ENCODE results near the gene NOSTRIN.
"Not testable (repeated sequence)": the region's sequence is repeated elsewhere in the genome, so short reads cannot be mapped to it uniquely, and the experiment has no call there.

NOSTRIN gene

GRCh38 chr2:168801961-168802858 is at the start of gene NOSTRIN:
Gene NOSTRIN (plus strand): TSS chr2:168802637. CDS start chr2:168802647, 10 bp downstream.
- DNase-seq: no peak
- in situ Hi-C loops (cut with HindIII; ENCODE audit: low pct_ligation_motif_present, low pct_unique_long_range_greater_than_20kb, low sequenced_read_pairs): no loop called here

- in situ Hi-C loops (cut with HindIII; ENCODE audit: low pct_ligation_motif_present, low pct_unique_long_range_greater_than_20kb, low sequenced_read_pairs): loop anchor here (25.0 kb wide), 1 partner anchor 158 kb away; the partner anchor contains the start of gene G6PC2
- DNase-seq: no peak
Observed at GRCh38 chr2:168753765-168754329, 48.6 kb upstream of the NOSTRIN start.

GRCh38 chr2:168757223-168757622 is 45.2 kb upstream of the NOSTRIN start:
- in situ Hi-C loops (cut with HindIII; ENCODE audit: low pct_ligation_motif_present, low pct_unique_long_range_greater_than_20kb, low sequenced_read_pairs): loop anchor here (25.0 kb wide), 1 partner anchor 155 kb away; the partner anchor contains the start of gene G6PC2
- DNase-seq: no peak

- in situ Hi-C loops (cut with HindIII; ENCODE audit: low pct_ligation_motif_present, low pct_unique_long_range_greater_than_20kb, low sequenced_read_pairs): loop anchor here (25.0 kb wide), 1 partner anchor 153 kb away; the partner anchor contains the start of gene G6PC2
Observed at GRCh38 chr2:168758970-168759820, 43.2 kb upstream of the NOSTRIN start.

GRCh38 chr2:168765401-168765800 is 37.0 kb upstream of the NOSTRIN start:
- DNase-seq: no peak
- in situ Hi-C loops (cut with HindIII; ENCODE audit: low pct_ligation_motif_present, low pct_unique_long_range_greater_than_20kb, low sequenced_read_pairs): loop anchor here (25.0 kb wide), 1 partner anchor 147 kb away; the partner anchor contains the start of gene G6PC2

More at GRCh38 chr2:168758970-168759820, 43.2 kb upstream of the NOSTRIN start:
- DNase-seq: peak; percentile 66

GRCh38 chr2:168766600-168766999 is 35.8 kb upstream of the NOSTRIN start:
- in situ Hi-C loops (cut with HindIII; ENCODE audit: low pct_ligation_motif_present, low pct_unique_long_range_greater_than_20kb, low sequenced_read_pairs): loop anchor here (25.0 kb wide), 1 partner anchor 146 kb away; the partner anchor contains the start of gene G6PC2
- DNase-seq: no peak

GRCh38 chr2:168767258-168767657 is 35.2 kb upstream of the NOSTRIN start:
- DNase-seq: no peak
- in situ Hi-C loops (cut with HindIII; ENCODE audit: low pct_ligation_motif_present, low pct_unique_long_range_greater_than_20kb, low sequenced_read_pairs): loop anchor here (25.0 kb wide), 1 partner anchor 145 kb away; the partner anchor contains the start of gene G6PC2

- not testable (repeated sequence) for DNase-seq
- in situ Hi-C loops (cut with HindIII; ENCODE audit: low pct_ligation_motif_present, low pct_unique_long_range_greater_than_20kb, low sequenced_read_pairs): loop anchor here (25.0 kb wide), 1 partner anchor 144 kb away; the partner anchor contains the start of gene G6PC2
Observed at GRCh38 chr2:168768357-168768756, 34.1 kb upstream of the NOSTRIN start.

GRCh38 chr2:168770796-168771195 is 31.6 kb upstream of the NOSTRIN start:
- in situ Hi-C loops (cut with HindIII; ENCODE audit: low pct_ligation_motif_present, low pct_unique_long_range_greater_than_20kb, low sequenced_read_pairs): loop anchor here (25.0 kb wide), 1 partner anchor 142 kb away; the partner anchor contains the start of gene G6PC2
- DNase-seq: no peak

GRCh38 chr2:168772704-168773103 is 29.7 kb upstream of the NOSTRIN start:
- in situ Hi-C loops (cut with HindIII; ENCODE audit: low pct_ligation_motif_present, low pct_unique_long_range_greater_than_20kb, low sequenced_read_pairs): loop anchor here (25.0 kb wide), 1 partner anchor 140 kb away; the partner anchor contains the start of gene G6PC2
- no peak for DNase-seq

GRCh38 chr2:168773128-168773527 is 29.3 kb upstream of the NOSTRIN start:
- in situ Hi-C loops (cut with HindIII; ENCODE audit: low pct_ligation_motif_present, low pct_unique_long_range_greater_than_20kb, low sequenced_read_pairs): loop anchor here (25.0 kb wide), 1 partner anchor 139 kb away; the partner anchor contains the start of gene G6PC2
- DNase-seq: no peak

- in situ Hi-C loops (cut with HindIII; ENCODE audit: low pct_ligation_motif_present, low pct_unique_long_range_greater_than_20kb, low sequenced_read_pairs): loop anchor here (25.0 kb wide), 1 partner anchor 138 kb away; the partner anchor contains the start of gene G6PC2
- DNase-seq: peak; percentile 78
Observed at GRCh38 chr2:168773719-168774521, 28.5 kb upstream of the NOSTRIN start.

- DNase-seq: no peak
- in situ Hi-C loops (cut with HindIII; ENCODE audit: low pct_ligation_motif_present, low pct_unique_long_range_greater_than_20kb, low sequenced_read_pairs): no loop called here
Observed at GRCh38 chr2:168775837-168776236, 26.6 kb upstream of the NOSTRIN start.

- DNase-seq: no peak
- in situ Hi-C loops (cut with HindIII; ENCODE audit: low pct_ligation_motif_present, low pct_unique_long_range_greater_than_20kb, low sequenced_read_pairs): no loop called here
Observed at GRCh38 chr2:168780669-168781071, 21.8 kb upstream of the NOSTRIN start.

GRCh38 chr2:168781191-168781817 is 21.1 kb upstream of the NOSTRIN start:
- DNase-seq: no peak
- in situ Hi-C loops (cut with HindIII; ENCODE audit: low pct_ligation_motif_present, low pct_unique_long_range_greater_than_20kb, low sequenced_read_pairs): no loop called here

- no peak for DNase-seq
- in situ Hi-C loops (cut with HindIII; ENCODE audit: low pct_ligation_motif_present, low pct_unique_long_range_greater_than_20kb, low sequenced_read_pairs): no loop called here
Observed at GRCh38 chr2:168782271-168782670, 20.2 kb upstream of the NOSTRIN start.

- in situ Hi-C loops (cut with HindIII; ENCODE audit: low pct_ligation_motif_present, low pct_unique_long_range_greater_than_20kb, low sequenced_read_pairs): no loop called here
- no peak for DNase-seq
Observed at GRCh38 chr2:168784993-168785392, 17.4 kb upstream of the NOSTRIN start.

Data from ACHN (cell line).